ENCODE results near the gene ADORA2B. TPM values are rescaled to one million over a fixed set of nuclear protein-coding genes. Genes with fewer than 3 reads are reported as not detected.

ADORA2B gene
- total and polyA plus RNA-seq, 2 of the 8 experiments (the other 6 are each of a cell fraction or from before 2014, with no cell fraction given), result 2.6 to 8.2 TPM

DNA sequence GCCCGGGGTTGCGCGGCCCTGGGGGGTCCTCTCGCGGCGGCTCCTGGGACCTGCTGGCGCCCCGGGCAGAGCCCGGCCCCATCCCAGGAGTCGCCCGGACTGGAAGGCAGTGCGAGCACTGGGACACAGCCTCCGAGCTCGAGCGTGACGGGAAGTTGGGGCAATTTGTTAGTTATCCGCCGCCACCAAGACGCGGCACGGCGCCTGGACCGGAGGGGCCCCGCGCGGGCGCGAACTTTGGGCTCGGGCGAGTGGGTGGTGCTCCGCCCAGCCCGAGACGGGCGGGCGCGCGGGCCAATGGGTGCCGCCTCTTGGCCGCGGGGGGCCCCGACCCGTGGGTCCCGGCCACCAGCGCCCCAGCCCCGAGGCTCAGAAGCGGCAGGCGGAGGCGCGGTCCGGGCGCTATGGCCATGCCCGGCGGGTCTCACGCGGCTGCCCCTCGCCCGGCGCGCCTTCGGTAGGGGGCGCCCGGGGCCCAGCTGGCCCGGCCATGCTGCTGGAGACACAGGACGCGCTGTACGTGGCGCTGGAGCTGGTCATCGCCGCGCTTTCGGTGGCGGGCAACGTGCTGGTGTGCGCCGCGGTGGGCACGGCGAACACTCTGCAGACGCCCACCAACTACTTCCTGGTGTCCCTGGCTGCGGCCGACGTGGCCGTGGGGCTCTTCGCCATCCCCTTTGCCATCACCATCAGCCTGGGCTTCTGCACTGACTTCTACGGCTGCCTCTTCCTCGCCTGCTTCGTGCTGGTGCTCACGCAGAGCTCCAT lies at the start of gene ADORA2B (continued):
- TF ChIP-seq, protein P1, sequence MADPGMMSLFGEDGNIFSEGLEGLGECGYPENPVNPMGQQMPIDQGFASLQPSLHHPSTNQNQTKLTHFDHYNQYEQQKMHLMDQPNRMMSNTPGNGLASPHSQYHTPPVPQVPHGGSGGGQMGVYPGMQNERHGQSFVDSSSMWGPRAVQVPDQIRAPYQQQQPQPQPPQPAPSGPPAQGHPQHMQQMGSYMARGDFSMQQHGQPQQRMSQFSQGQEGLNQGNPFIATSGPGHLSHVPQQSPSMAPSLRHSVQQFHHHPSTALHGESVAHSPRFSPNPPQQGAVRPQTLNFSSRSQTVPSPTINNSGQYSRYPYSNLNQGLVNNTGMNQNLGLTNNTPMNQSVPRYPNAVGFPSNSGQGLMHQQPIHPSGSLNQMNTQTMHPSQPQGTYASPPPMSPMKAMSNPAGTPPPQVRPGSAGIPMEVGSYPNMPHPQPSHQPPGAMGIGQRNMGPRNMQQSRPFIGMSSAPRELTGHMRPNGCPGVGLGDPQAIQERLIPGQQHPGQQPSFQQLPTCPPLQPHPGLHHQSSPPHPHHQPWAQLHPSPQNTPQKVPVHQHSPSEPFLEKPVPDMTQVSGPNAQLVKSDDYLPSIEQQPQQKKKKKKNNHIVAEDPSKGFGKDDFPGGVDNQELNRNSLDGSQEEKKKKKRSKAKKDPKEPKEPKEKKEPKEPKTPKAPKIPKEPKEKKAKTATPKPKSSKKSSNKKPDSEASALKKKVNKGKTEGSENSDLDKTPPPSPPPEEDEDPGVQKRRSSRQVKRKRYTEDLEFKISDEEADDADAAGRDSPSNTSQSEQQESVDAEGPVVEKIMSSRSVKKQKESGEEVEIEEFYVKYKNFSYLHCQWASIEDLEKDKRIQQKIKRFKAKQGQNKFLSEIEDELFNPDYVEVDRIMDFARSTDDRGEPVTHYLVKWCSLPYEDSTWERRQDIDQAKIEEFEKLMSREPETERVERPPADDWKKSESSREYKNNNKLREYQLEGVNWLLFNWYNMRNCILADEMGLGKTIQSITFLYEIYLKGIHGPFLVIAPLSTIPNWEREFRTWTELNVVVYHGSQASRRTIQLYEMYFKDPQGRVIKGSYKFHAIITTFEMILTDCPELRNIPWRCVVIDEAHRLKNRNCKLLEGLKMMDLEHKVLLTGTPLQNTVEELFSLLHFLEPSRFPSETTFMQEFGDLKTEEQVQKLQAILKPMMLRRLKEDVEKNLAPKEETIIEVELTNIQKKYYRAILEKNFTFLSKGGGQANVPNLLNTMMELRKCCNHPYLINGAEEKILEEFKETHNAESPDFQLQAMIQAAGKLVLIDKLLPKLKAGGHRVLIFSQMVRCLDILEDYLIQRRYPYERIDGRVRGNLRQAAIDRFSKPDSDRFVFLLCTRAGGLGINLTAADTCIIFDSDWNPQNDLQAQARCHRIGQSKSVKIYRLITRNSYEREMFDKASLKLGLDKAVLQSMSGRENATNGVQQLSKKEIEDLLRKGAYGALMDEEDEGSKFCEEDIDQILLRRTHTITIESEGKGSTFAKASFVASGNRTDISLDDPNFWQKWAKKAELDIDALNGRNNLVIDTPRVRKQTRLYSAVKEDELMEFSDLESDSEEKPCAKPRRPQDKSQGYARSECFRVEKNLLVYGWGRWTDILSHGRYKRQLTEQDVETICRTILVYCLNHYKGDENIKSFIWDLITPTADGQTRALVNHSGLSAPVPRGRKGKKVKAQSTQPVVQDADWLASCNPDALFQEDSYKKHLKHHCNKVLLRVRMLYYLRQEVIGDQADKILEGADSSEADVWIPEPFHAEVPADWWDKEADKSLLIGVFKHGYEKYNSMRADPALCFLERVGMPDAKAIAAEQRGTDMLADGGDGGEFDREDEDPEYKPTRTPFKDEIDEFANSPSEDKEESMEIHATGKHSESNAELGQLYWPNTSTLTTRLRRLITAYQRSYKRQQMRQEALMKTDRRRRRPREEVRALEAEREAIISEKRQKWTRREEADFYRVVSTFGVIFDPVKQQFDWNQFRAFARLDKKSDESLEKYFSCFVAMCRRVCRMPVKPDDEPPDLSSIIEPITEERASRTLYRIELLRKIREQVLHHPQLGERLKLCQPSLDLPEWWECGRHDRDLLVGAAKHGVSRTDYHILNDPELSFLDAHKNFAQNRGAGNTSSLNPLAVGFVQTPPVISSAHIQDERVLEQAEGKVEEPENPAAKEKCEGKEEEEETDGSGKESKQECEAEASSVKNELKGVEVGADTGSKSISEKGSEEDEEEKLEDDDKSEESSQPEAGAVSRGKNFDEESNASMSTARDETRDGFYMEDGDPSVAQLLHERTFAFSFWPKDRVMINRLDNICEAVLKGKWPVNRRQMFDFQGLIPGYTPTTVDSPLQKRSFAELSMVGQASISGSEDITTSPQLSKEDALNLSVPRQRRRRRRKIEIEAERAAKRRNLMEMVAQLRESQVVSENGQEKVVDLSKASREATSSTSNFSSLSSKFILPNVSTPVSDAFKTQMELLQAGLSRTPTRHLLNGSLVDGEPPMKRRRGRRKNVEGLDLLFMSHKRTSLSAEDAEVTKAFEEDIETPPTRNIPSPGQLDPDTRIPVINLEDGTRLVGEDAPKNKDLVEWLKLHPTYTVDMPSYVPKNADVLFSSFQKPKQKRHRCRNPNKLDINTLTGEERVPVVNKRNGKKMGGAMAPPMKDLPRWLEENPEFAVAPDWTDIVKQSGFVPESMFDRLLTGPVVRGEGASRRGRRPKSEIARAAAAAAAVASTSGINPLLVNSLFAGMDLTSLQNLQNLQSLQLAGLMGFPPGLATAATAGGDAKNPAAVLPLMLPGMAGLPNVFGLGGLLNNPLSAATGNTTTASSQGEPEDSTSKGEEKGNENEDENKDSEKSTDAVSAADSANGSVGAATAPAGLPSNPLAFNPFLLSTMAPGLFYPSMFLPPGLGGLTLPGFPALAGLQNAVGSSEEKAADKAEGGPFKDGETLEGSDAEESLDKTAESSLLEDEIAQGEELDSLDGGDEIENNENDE (IDR thresholded peaks at IDR 0.05; ENCODE audit: insufficient replicate concordance, low read length), result no peak
- TF ChIP-seq ASH2L (IDR thresholded peaks at IDR 0.05; ENCODE audit: low read length) (peak; percentile 37), BRCA1 (IDR thresholded peaks at IDR 0.05; ENCODE audit: low read depth, low read length) (no peak), EZH2 (IDR thresholded peaks at IDR 0.05; ENCODE audit: low read depth, low read length, severe bottlenecking) (peak; percentile 42), TCF12 (IDR thresholded peaks at IDR 0.05; ENCODE audit: low read depth, low read length) (0 out of 2 replicates have a peak, but pooled peaks have one; percentile 8), CBX8 (IDR thresholded peaks at IDR 0.05; ENCODE audit: borderline replicate concordance, low read depth, low read length) (no peak), SUZ12 (IDR thresholded peaks at IDR 0.05; ENCODE audit: low read length) (no peak), KDM5A (IDR thresholded peaks at IDR 0.05; ENCODE audit: low read length) (no peak)
- TF ChIP-seq, protein P2, sequence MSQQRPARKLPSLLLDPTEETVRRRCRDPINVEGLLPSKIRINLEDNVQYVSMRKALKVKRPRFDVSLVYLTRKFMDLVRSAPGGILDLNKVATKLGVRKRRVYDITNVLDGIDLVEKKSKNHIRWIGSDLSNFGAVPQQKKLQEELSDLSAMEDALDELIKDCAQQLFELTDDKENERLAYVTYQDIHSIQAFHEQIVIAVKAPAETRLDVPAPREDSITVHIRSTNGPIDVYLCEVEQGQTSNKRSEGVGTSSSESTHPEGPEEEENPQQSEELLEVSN (IDR thresholded peaks at IDR 0.05), result peak; percentile 96
